Activated CD4-positive, alpha-beta T cell treated with anti-CD3 and anti-CD28 coated beads, Interleukin-2, amount 50 U/mL, for 1 hour (primary cell): Measurements from ENCODE around the gene BCORL1.

Experiments
- DNase-seq: peaks from one replicate; pipeline ENCODE4 v3.0.0-alpha.2; 2020

The BCORL1 gene

DNA sequence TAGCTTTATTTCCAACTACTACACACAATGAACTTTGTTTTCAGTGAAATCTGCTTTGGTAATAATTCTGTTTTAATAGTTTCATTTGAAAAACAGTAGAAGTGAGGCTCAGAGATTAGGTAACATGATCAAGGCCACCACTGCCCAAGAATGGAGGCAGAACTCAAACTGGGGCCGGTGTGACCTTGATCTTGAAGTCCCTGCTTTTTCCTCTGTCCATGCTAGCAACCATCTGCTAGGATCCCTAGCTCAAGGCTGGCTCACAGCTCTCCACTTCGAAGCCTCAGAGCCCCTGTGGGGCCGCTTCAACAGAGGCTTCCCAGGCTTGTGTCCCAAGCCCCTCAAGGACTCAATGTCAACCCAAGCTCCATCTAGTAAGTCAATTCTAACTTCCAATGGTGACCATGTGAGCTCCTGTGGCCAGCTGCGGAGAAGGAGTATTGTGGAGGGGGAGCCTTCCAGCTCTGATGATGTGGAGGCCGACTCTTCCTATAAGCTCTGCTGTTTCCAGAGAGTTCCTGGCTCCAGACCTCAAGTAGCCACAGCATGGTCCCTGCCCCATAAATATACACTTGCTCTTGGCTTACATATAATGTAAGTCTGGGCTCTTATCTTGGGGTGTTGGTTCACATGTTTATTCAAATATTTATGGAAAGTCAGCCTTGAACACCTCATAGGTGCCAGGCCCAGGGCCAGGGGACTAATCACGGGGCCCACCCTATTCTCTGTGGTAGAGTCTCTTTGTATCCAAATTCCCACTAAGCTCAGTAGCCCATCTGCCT, 113.0 kb downstream of the BCORL1 start:
- no peak for DNase-seq

DNA sequence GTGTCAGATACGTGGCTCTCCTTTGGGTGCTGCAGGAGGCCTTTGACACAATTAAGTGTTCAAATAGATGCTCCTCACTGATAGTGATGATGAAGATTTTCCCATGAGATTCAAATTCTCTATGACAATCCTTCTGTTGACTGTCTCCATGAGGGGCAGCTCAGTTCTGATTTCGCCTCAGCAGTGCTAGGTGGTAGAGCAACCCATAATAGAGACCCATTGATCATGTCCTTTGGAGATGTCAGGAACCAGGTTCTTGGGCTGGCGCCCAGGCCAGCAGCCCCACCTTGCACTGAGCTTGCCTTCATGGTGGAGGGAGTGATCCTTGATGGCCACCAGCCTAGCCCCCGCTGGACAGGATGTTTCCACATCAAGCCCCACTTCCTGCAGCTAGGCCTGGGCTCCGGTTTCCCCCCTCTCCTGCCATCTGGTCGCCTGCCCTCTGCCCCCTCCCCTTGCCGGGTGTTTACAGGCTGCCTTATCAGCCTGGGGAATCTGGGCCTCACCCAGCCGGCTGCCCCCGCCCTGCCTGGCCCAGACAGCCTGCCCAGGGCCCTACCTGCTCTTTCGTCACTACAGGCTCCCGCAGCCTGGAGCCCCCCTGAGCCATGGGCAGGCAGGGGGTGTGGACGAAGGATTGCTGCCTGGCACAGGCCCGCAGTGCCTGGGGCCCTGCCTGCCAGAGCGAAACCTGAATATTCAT, 115.2 kb downstream of the BCORL1 start:
- peak; percentile 45 for DNase-seq

DNA sequence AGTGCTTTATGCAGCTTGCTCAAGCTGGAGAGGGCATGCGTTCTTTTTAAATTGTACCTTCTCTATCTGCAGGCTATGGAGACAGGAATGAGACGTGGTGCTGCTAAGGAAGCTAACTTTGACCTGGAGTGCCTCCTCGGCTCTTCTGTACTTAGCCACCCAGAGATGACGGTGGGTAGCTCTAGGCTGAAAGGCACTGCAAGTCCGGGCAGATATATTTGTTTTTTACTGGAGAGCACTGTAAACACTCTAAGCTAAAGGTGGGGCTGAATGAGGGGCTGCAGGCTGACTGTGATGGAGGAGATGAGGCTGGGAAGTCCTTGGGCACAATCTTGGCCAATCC, 115.7 kb downstream of the BCORL1 start:
- no peak for DNase-seq

DNA sequence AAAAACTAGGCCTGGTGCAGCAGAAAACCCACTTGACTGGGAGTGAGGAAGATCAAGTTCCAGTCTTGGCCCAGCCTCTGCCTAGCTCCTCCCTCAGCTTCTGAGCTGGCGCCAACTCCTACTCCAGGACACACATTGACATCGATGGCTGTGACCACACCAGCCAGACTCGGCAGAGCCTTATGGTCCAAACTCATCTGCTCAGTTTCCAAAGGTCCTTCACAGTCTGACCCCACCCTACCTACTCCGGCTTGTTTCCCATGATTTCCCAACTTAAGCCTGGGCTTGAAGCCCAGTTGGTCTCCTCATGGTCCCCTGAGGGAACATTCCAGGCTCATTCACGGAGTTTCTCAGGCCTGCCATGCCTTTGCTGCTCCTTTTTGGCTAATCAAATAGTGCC, 117.7 kb downstream of the BCORL1 start:
- no peak for DNase-seq

DNA sequence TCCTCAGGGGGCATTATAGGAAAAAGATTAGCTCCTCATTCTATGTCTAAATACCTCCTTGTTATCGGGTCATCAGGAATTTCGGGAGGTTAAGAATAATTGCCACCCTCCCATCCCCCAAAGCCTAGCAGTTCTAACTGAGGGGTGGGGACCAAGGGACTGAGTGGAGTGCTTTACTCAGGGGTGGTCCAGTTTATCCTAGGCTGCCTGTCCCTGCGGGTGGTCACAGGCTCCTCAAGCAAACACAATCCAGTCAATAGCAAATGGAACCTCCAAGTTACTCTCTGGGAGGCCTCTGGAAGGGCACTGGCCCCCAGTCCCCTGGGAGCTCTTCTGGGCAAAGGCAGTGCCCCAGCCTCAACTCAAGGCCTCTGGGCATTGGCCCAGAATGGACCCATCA, 121.2 kb downstream of the BCORL1 start:
- DNase-seq: no peak

DNA sequence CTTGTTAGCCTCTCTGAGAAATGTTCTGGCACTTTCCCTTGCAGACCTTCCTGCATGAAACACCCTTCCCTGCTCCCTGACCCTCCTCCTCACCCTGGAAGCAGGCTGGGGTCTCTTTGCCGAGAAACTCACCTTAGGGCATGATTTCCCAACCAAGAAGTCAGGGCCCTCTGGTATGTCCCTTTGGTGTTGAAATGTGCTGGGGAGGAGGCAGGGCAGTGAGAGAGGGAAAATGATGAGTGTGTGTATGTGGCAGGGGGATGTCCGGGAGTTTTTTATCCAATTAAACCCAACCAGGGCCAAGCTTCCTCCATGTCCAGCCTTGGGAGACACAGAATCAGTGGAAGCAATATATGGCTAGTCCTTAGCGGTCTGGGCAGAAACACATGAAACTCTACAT, 122.8 kb downstream of the BCORL1 start:
- DNase-seq: no peak

DNA sequence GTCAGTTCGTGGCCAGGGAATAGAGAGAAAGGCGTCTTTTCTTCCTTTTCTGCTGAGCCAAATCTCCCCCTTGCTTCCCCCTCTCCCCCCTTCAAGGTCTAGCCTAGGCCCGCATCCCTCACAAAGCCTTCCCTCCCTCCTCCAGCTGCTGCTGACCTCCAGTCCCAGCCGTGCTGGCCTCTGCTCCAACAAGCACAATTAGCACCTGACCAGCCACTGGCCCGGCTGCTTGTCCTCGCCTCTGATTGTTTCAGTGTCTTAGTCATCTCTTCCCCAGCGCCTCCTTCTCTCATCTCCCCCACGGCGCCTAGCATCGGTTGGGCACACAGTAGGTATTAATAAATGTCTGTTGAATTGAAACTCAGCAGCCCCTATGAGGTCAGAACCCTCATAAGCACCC, 123.6 kb downstream of the BCORL1 start:
- no peak for DNase-seq
